Hepatocyte (in vitro differentiated cells): ENCODE results near the gene AGAP2.
"Not testable (repeated sequence)": the region's sequence is repeated elsewhere in the genome, so short reads cannot be mapped to it uniquely, and the experiment has no call there.

Source experiments
- EZH2 ChIP-seq: fragments of 200-600 bp; sonication (generic); IDR thresholded peaks from 2 replicates; pipeline ENCODE4 v1.6.1; 2016; ENCODE audit warnings: antibody characterized with exemption, mild to moderate bottlenecking, borderline replicate concordance
- TF ChIP-seq, protein P1 (sequence below): fragments of 200-600 bp; sonication (generic); IDR thresholded peaks from 2 replicates; pipeline ENCODE4 v1.5.1; 2016; ENCODE audit warnings: antibody characterized with exemption, mild to moderate bottlenecking; ENCODE audit not compliant: poor library complexity

- TF ChIP-seq EZH2: not testable (repeated sequence)
- TF ChIP-seq, protein P1, sequence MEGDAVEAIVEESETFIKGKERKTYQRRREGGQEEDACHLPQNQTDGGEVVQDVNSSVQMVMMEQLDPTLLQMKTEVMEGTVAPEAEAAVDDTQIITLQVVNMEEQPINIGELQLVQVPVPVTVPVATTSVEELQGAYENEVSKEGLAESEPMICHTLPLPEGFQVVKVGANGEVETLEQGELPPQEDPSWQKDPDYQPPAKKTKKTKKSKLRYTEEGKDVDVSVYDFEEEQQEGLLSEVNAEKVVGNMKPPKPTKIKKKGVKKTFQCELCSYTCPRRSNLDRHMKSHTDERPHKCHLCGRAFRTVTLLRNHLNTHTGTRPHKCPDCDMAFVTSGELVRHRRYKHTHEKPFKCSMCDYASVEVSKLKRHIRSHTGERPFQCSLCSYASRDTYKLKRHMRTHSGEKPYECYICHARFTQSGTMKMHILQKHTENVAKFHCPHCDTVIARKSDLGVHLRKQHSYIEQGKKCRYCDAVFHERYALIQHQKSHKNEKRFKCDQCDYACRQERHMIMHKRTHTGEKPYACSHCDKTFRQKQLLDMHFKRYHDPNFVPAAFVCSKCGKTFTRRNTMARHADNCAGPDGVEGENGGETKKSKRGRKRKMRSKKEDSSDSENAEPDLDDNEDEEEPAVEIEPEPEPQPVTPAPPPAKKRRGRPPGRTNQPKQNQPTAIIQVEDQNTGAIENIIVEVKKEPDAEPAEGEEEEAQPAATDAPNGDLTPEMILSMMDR: not testable (repeated sequence)
These were observed 60.6 kb downstream of the AGAP2 start for GRCh38 chr12:57677947-57678346.
